Thoracic aorta (tissue), 2 donors: Measurements from ENCODE around the gene SELENOS. TPM values are rescaled to one million over a fixed set of nuclear protein-coding genes. Genes with fewer than 3 reads are reported as not detected.

Source experiments
- ATAC-seq: fragments of 150-250 bp; one replicate; pipeline ENCODE4 v1.8.0; 2017; ENCODE audit warnings: low read depth; ENCODE audit not compliant: insufficient number of reproducible peaks, low FRiP score
- DNase-seq: peaks from one replicate; pipeline ENCODE4 v3.0.0-alpha.2; 2020; ENCODE audit warnings: low spot score
- H3K27ac ChIP-seq, 2 donors: fragments of 200-600 bp; sonication (generic); 1 replicate in 1 of 2; 2 replicates in 1 of 2; pipeline ENCODE4 v1.5.1; 2016; ENCODE audit warnings: mild to moderate bottlenecking in 2 of 2, moderate library complexity in 2 of 2
- H3K27me3 ChIP-seq: fragments of 200-600 bp; sonication (generic); replicated peaks from 2 replicates; pipeline ENCODE4 v1.6.0; 2016; ENCODE audit warnings: mild to moderate bottlenecking; ENCODE audit not compliant: insufficient read depth
- H3K36me3 ChIP-seq: fragments of 200-600 bp; sonication (generic); one replicate; pipeline ENCODE4 v1.5.1; 2016
- H3K4me1 ChIP-seq, 2 donors: fragments of 200-600 bp; sonication (generic); 1 replicate in 1 of 2; 2 replicates in 1 of 2; pipeline versions ENCODE4 v1.5.1 to v1.6.0; 2016; ENCODE audit warnings: low read depth in 2 of 2, mild to moderate bottlenecking in 1 of 2; ENCODE audit not compliant: control insufficient read depth in 1 of 2
- H3K4me3 ChIP-seq: fragments of 200-600 bp; sonication (generic); 2 replicates; pipeline ENCODE4 v1.5.1; 2016; ENCODE audit warnings: mild to moderate bottlenecking
- H3K9me3 ChIP-seq: fragments of 200-600 bp; sonication (generic); 2 replicates; pipeline ENCODE4 v1.5.1; 2016
- CTCF ChIP-seq: fragments of 200-600 bp; sonication (generic); IDR thresholded peaks from one replicate; pipeline ENCODE4 v1.5.1; 2019; ENCODE audit warnings: antibody characterized with exemption
- total RNA-seq, 2 donors: library from RNA; depleted of rRNA; stranded (reverse); fragments of >200 nt; gene quantifications; one replicate each; pipeline versions ENCODE4 v1.1.0 to v1.2.3, GENCODE V29; 2016

SELENOS gene
- total RNA-seq, 2 donors from 2014 or later = 84.6 to 92.6 TPM

- Histone ChIP-seq H3K27me3 (no peaks in the 10 kb centered on the region), H3K27ac (no peak overlapping the region), H3K4me1 (no peaks in the 10 kb centered on the region), H3K9me3 (no peaks in the 10 kb centered on the region), H3K36me3 (peaks cover 44% of the 10 kb centered on the region), H3K4me3 (no peak overlapping the region)
- ATAC-seq (no peak), DNase-seq (no peak)
- no peak for TF ChIP-seq CTCF
Measured at GRCh38 chr15:101283931-101284330, 6.6 kb upstream of the SELENOS start.

GRCh38 chr15:101280007-101280406 is 2.7 kb upstream of the SELENOS start:
- peaks cover 12 to 20% of the 10 kb centered on the region in 2 donors for H3K4me1 ChIP-seq
- H3K27me3 ChIP-seq = no peaks in the 10 kb centered on the region
- H3K36me3 ChIP-seq = peaks cover 34% of the 10 kb centered on the region
- no peak overlapping the region for H3K4me3 ChIP-seq
- no peak for ATAC-seq
- DNase-seq = no peak
- TF ChIP-seq CTCF = no peak
- no peaks in the 10 kb centered on the region for H3K9me3 ChIP-seq
- no peak overlapping the region for H3K27ac ChIP-seq

- ATAC-seq (no peak), DNase-seq (no peak)
- Histone ChIP-seq H3K4me1 (peaks cover 12 to 20% of the 10 kb centered on the region in 2 donors), H3K36me3 (peaks cover 35% of the 10 kb centered on the region), H3K27me3 (no peaks in the 10 kb centered on the region), H3K27ac (peak overlapping the region; percentile 66 to 81), H3K4me3 (peak overlapping the region; percentile 87), H3K9me3 (no peaks in the 10 kb centered on the region)
- no peak for TF ChIP-seq CTCF
Measured at GRCh38 chr15:101277943-101278564, 769 bp upstream of the SELENOS start.

GRCh38 chr15:101276501-101277037 is 716 bp downstream of the SELENOS start:
- DNase-seq = no peak

GRCh38 chr15:101275018-101275417 is 2.3 kb downstream of the SELENOS start:
- H3K27me3 ChIP-seq = no peaks in the 10 kb centered on the region
- ATAC-seq (no peak), DNase-seq (no peak)
- H3K4me1 ChIP-seq = peaks cover 12 to 20% of the 10 kb centered on the region in 2 donors
- H3K36me3 ChIP-seq = peaks cover 47% of the 10 kb centered on the region
- H3K4me3 ChIP-seq = no peak overlapping the region
- no peaks in the 10 kb centered on the region for H3K9me3 ChIP-seq
- no peak overlapping the region for H3K27ac ChIP-seq
- TF ChIP-seq CTCF = no peak

More at GRCh38 chr15:101276501-101277037, 716 bp downstream of the SELENOS start:
- Histone ChIP-seq H3K4me3 (peak overlapping the region; percentile 87), H3K36me3 (peaks cover 42% of the 10 kb centered on the region), H3K27ac (peak overlapping the region; percentile 81 to 86), H3K4me1 (peaks cover 12 to 20% of the 10 kb centered on the region in 2 donors), H3K9me3 (no peaks in the 10 kb centered on the region), H3K27me3 (no peaks in the 10 kb centered on the region)
- no peak for ATAC-seq
- TF ChIP-seq CTCF = peak; percentile 32
